Neural cell (in vitro differentiated cells): ENCODE data around the gene KIFAP3.

Source experiments
- EP300 ChIP-seq: fragments of 450-650 bp; conservative IDR thresholded peaks from 2 replicates; pipeline ENCODE4 v1.6.1; 2014; ENCODE audit warnings: antibody characterized with exemption, mild to moderate bottlenecking, moderate library complexity; ENCODE audit not compliant: poor library complexity, severe bottlenecking
- POLR2AphosphoS5 ChIP-seq: IDR thresholded peaks from 2 replicates; pipeline ENCODE4 v1.6.1; 2012
- SMC3 ChIP-seq: fragments of 450-650 bp; conservative IDR thresholded peaks from 2 replicates; pipeline ENCODE4 v1.6.1; 2014; ENCODE audit warnings: antibody characterized with exemption, mild to moderate bottlenecking, moderate library complexity; ENCODE audit not compliant: poor library complexity
- TF ChIP-seq, protein P1 (sequence below): fragments of 450-650 bp; IDR thresholded peaks from 2 replicates; pipeline ENCODE4 v1.5.1; 2014; ENCODE audit warnings: antibody characterized with exemption, mild to moderate bottlenecking, moderate library complexity; ENCODE audit not compliant: poor library complexity, severe bottlenecking

DNA sequence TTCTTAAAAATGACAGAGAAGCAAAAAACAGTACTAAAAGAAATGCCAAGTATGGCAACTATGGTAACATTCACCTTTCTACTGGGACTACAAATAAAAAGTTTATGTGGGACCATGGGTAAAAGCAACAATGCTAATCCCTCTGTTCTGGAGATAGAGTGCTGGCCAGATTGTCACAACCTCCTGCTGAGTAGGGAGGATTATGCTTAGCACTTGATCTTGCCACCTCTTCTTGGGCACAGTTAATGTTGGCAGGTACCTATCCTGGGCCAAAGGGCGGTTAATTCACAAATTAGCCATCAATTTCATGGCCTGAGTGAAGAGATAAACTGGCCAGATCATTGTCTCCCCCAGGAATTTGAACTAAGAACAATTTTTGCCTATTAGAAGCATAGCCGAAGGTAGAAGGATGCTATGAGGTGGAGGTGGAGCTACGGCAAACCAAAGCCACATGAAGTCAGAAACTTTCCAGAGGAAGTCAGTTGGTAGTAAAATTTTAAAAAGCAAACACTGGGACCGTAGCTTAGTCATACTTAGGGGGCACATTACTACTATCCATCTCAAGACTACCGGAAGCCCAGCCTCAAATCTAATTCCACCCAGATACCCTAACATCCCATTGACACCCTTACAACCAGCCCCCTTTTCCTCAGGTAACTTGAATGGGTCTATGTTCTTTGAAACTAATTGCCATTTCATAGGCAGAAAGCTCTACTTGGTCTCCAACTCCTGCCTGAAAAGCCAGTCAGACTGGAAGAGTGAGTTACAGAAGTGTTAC lies 183.5 kb downstream of the KIFAP3 start:
- TF ChIP-seq, protein P1, sequence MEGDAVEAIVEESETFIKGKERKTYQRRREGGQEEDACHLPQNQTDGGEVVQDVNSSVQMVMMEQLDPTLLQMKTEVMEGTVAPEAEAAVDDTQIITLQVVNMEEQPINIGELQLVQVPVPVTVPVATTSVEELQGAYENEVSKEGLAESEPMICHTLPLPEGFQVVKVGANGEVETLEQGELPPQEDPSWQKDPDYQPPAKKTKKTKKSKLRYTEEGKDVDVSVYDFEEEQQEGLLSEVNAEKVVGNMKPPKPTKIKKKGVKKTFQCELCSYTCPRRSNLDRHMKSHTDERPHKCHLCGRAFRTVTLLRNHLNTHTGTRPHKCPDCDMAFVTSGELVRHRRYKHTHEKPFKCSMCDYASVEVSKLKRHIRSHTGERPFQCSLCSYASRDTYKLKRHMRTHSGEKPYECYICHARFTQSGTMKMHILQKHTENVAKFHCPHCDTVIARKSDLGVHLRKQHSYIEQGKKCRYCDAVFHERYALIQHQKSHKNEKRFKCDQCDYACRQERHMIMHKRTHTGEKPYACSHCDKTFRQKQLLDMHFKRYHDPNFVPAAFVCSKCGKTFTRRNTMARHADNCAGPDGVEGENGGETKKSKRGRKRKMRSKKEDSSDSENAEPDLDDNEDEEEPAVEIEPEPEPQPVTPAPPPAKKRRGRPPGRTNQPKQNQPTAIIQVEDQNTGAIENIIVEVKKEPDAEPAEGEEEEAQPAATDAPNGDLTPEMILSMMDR, result no peak
- TF ChIP-seq EP300, result no peak
- TF ChIP-seq POLR2AphosphoS5, result no peak
- TF ChIP-seq SMC3, result no peak
